Stimulated activated CD4-positive, alpha-beta T cell treated with anti-CD3 and anti-CD28 coated beads, Interleukin-1b, Interleukin-23, amount 100 ng/mL, for 24 hours (primary cell): Measurements from ENCODE around the gene PARD3.

Experiments used
- DNase-seq, 4 experiments: peaks; one replicate each; pipeline ENCODE4 v3.0.0-alpha.2; 2020; ENCODE audit warnings: low read depth in 4 of 4, low spot score in 1 of 4

The PARD3 gene

GRCh38 chr10:34121125-34121753 lies 693.9 kb downstream of the PARD3 start:
- no peak for DNase-seq

GRCh38 chr10:34119456-34119855 lies 695.6 kb downstream of the PARD3 start:
- DNase-seq = no peak

GRCh38 chr10:34116681-34117271 lies 698.3 kb downstream of the PARD3 start:
- DNase-seq = no peak

- DNase-seq = no peak
Measured at GRCh38 chr10:34116220-34116641, 698.9 kb downstream of the PARD3 start.

GRCh38 chr10:34114914-34115313 lies 700.2 kb downstream of the PARD3 start:
- no peak for DNase-seq

GRCh38 chr10:34113504-34114225 lies 701.4 kb downstream of the PARD3 start:
- DNase-seq = no peak

- no peak for DNase-seq
Measured at GRCh38 chr10:34112171-34112782, 702.8 kb downstream of the PARD3 start.

- no peak for DNase-seq
Measured at GRCh38 chr10:34111179-34111578, 703.9 kb downstream of the PARD3 start.

- no peak for DNase-seq
Measured at GRCh38 chr10:34109952-34110702, 705.0 kb downstream of the PARD3 start.

GRCh38 chr10:34109495-34109894 lies 705.6 kb downstream of the PARD3 start:
- DNase-seq = no peak

- no peak for DNase-seq
Measured at GRCh38 chr10:34107626-34108516, 707.2 kb downstream of the PARD3 start.

GRCh38 chr10:34106356-34106885 lies 708.7 kb downstream of the PARD3 start:
- no peak for DNase-seq

GRCh38 chr10:34104829-34105572 lies 710.1 kb downstream of the PARD3 start:
- no peak for DNase-seq

- DNase-seq = no peak
Measured at GRCh38 chr10:34102893-34103506, 712.1 kb downstream of the PARD3 start.

GRCh38 chr10:34102237-34102673 lies 712.8 kb downstream of the PARD3 start:
- DNase-seq = no peak

- no peak for DNase-seq
Measured at GRCh38 chr10:34101001-34101400, 714.1 kb downstream of the PARD3 start.

- no peak for DNase-seq
Measured at GRCh38 chr10:34098821-34099567, 716.1 kb downstream of the PARD3 start.

GRCh38 chr10:34097682-34098081 lies 717.4 kb downstream of the PARD3 start:
- DNase-seq = no peak
